NCI-H2029 treated with DMSO at 0.1 percent for 48 hours (cell line): ENCODE measurements around the gene XRCC2.
A peak's percentile ranks its signal among the peaks of the same experiment; 100 is the strongest.
"Not testable (repeated sequence)": the region's sequence is repeated elsewhere in the genome, so short reads cannot be mapped to it uniquely, and the experiment has no call there.

Experiments
- DNase-seq: peaks from one replicate; lab custom pipeline; 2025; lab: John Stamatoyannopoulos, UW

Gene XRCC2

DNA sequence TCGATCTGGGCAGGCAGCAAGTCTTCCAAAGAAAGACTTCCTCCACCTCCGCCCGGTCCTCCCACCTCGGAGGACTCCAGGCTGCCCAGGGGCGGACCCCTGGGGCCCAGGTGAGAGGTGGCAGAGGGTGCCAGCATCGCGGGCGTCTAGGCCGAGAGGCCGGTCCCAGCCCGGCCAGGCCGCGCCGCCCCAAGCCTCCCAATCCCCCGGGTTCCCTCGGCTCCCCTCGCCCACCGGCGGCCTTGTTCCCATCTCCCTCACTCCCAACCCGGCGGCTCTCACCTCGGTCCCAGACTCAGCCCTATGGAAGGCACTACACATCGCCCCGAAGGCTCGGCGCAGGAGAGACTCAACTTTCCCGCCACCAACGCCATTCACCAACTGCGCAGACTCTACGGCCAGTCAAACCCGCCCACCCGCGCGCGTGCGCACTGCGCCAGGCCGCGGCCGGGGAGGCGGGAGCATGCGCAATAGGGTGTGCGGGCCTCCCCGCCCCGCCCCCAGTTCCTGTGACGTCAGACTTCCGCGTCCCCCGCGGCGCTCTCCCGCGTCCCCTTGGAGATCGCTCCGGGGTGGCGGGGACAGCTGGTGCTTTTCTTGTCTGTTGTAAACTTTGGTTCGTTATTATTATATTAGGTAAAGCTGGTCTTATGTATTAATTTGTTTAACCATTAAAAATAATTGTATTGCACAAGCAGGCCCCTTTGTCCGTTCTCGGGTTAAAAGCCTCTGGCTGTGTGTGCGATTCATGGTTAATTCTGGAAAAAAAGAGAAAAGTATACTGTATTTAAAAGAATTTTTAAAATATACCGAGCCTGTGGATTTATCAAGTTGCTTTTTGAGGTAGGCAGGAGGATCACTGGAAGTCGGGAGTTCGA lies at the start of gene XRCC2:
TSS of gene XRCC2 (minus strand) at position 383 of the 878 bp plus-strand sequence. CDS start at position 321, 62 bp downstream.
- DNase-seq, result peak; percentile 48

DNA sequence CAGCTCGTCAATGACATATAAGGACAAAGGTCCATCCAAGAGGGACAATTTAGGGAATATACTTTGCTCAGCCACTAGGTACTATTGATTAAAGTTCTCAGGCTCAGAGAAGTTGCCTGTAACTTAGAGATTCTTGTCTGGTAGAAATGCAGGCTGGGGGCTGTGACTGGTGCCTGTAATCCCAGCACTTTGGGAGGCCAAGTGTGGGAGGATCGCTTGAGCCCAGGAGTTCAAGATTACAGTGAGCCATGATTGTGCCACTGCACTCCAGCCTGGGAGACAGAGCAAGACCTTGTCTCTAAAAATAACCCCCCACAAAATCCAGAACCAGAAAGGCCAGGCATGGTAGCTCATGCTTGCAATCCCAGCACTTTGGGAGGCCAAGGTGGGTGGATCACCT lies 47.4 kb upstream of the XRCC2 start:
- DNase-seq, result no peak

DNA sequence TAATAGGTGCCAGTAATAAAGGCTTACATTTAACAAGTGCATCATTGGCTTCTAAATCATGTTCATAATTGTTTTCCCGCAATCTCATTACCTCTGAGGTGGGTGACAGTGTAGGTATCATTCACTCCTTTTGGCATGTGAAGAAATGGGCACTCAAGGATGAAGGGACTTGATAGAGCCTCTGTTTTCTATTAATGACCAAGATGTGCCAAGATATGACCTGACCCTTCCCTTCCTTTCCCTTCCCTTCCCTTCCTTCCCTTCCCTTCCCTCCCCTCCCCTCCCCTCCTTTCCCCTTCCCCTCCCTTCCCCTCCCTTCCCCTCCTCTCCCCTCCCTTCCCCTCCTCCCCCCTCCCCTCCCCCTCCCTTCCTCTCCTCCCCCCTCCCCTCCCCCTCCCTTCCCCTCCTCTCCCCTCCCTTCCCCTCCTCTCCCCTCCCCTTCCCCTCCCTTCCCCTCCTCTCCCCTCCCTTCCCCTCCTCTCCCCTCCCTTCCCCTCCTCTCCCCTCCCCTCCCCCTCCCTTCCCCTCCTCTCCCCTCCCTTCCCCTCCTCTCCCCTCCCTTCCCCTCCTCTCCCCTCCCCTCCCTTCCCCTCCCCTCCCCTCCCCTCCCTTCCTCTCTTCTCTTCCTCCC lies 36.6 kb upstream of the XRCC2 start:
- DNase-seq, result not testable (repeated sequence)

DNA sequence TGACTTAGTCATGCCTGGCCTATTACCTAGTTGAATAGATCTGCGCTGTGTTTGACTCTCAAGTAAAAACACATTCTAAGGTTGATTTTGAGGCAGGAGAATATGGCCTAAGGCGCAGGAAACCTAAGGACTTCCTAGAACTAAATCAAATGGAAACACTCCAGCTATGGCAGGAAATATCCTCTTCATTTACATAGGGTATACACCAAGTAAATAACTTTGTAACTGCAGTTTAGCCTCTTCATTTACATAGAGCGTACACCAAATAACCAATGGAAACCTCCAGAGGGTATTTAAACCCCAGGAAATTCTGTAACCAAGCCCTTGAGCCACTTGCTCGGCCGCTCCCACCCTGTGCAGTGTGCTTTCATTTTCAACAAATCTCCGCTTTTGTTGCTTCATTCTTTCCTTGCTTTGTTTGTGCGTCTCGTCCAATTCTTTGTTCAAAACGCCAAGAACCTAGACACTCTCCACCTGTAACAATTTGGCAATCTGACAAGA lies 35.6 kb upstream of the XRCC2 start:
- DNase-seq, result peak; percentile 56

DNA sequence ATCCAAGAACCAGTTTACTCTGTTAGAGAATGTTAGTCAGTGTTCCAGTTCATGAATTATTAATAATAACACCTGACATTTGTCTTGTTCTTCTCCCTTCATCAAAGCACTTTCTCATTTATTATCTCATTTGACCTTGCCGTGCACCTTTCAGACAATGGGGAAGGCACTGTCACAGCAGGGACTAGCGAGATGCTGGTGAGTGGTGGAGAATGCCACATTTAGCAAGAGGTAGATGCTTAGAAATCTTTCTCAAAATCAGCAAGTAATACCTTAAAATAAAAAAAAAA lies 34.2 kb upstream of the XRCC2 start:
- DNase-seq, result no peak

DNA sequence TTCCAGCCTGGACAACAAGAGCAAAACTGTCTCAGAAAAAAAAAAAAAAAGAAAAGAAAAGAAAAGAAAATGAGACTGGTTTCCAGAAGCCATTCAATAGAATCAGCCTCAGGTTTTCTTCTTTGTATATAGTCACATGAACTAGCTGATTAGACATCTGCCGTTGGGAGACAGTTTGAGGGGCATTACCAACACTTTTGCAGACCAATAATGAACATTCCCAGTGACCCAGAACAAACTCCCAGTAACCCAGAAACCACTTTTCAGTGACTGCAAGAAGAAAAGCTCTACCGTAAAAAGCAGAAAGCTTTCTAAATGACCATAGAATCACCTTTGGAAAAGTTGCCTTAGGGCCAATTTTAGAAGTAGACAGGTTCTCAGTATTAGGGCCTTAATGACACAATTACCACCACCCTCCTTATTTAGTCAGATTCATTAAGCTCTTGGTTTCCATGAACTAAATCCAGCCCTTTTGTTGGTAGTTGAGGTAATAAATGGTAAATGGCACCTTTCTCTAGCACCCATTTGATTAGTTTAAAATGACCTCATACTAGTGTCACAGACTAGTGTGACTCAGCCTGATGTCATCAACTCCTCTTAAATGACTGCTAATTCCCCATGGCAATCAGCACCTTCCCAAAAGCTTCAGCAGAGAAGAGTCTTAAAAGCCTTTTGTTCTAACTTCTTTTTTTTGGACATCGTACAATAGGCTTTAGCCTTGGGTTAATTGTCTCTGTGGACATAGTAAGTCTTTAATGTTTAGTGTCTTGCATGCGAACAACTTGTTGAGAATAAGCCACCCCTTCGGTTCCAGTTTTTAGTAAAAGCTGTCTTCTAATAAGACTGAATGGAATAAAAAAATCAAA lies 33.6 kb upstream of the XRCC2 start:
- no peak for DNase-seq

DNA sequence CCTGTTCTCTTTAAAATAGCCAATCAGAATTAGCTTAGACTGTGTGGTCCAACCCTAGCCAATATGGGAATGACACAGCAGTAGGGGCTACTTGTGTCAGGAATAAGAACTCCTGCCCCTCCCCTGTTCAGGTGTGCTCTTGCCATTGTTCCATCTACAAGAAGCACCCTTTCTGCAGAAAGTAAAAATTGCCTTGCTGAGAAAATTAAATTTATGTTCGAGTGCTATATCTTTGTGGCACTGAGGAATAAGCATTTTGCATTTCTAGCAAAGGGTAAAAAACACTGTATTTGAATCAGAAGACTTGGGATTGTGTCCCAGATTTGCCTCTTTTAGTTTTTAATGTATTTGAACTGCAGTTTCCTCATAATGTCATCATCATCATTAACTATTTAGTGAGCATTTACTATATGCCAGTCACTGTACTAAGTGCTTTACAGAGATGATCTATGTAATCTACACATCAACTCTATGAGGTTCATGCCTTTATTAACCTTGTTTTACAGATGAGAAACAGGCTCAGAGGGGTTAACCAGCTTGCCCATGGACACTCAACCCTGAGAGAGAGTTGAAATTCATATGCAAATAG lies 28.9 kb upstream of the XRCC2 start:
- no peak for DNase-seq

DNA sequence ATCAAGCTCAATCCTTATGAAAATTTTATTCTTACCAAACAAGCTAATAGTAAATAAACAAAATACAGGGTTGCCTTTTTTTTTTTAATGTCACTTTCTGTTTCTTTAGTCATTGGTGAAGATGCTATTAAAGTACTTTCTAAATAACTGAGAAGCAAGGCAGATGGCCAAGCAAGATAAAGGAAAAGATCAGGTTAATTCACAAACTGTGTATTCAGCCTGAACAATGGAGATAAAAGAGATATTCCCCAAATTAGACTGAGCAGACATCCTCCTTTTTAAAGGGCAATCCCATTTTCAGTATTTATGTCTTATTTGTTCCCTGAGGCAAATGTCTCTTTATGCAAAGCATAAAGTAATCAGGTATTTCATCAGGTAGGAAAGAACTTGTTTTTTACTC lies 23.1 kb upstream of the XRCC2 start:
- DNase-seq, result no peak

DNA sequence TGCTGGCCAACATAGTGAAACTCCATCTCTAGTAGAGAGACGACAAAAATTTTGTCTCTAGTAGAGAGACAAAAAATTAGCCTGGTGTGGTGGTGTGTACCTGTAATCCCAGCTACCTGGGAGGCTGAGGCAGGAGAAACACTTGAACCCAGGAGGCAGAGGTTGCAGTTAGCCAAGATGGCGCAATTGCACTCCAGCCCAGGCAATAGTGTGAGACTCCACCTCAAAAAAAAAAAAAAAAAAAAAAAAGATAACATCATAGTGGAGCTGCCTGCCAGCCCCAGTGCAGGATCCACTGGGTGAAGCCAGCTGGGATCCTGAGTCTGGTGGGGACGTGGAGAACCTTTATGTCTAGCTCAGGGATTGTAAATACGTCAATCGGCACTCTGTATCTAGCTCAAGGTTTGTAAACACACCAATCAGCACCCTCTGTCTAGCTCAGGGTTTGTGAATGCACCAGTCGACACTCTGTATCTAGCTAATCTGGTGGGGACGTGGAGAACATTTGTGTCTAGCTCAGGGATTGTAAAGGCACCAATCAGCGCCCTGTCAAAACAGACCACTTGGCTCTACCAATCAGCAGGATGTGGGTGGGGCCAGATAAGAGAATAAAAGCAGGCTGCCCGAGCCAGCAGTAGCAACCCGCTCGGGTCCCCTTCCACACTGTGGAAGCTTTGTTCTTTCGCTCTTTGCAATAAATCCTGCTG lies 21.5 kb upstream of the XRCC2 start:
- DNase-seq, result not testable (repeated sequence)

DNA sequence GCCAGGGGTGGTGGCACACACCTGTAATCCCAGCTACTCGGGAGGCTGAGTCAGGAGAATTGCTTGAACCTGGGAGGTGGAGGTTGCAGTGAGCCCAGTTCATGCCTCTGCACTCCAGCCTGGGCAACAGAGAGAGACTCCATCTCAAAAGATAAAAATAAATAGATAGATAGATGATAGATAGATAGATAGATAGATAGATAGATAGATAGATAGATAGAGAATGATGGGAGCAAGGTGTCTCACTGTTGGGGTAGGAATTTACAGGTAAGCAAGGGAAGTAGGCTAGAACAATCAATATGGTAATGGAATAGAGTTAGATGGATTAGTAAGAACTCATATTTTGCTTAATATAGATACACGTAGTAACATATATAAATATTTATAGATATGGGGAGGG lies 16.3 kb upstream of the XRCC2 start:
- DNase-seq, result not testable (repeated sequence)

DNA sequence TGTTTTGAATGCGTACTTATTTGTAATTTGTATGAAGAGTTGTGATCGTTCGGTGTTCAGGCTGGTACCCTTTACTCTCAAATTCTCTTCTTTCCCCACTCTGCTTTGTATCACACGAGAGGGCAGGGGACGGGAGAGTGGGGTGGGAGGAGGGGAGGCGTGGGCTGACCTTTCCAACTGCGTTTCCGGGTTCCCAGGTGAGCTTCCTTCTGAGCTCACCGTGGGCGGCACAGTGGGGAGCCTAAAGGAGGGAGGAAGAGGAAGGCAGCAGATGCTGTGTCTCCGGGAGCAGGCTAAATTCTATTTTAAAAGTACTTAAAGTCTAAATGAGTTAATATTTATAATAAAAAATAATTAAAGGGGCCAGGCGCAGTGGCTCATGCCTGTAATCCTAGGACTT lies 7.4 kb upstream of the XRCC2 start:
- no peak for DNase-seq

DNA sequence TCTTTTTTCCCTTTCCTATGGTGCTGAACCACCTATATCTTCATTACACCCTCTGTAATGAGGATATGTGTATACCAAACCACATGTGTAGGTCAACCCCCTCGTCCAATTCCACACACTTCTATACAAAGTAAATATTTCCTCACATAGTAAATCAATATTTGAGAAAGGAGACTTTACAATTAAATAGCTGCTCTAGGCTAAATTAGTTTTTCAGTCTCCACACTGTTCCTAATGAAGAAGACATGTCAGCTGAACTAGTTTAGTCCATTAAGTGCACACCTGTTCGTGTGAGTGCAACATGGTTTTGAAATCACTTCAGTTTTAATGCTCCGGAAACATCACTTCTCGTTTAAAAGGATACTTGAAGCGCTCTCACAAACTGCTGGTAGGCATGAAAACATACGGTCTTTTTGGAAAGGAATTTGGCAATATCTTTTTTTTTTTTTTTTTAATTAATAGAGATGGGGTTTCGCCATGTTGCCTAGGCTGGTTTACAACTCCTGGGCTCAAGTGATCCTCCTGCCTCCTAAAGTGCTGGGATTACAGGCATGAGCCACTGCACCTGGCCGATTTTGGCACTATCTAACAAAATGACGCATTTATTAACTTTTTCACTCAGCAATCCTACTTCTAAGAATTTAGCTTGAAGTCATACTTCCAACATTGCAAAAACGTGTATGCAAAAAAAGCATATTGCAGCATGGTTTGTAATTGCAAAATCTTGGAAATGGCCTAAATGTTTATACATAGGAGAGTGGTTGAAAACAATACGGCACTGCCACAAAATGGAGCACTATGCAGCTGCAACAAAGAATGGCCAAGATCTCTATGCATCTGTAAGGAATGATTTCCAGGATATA lies 2.1 kb upstream of the XRCC2 start:
- peak; percentile 92 for DNase-seq

DNA sequence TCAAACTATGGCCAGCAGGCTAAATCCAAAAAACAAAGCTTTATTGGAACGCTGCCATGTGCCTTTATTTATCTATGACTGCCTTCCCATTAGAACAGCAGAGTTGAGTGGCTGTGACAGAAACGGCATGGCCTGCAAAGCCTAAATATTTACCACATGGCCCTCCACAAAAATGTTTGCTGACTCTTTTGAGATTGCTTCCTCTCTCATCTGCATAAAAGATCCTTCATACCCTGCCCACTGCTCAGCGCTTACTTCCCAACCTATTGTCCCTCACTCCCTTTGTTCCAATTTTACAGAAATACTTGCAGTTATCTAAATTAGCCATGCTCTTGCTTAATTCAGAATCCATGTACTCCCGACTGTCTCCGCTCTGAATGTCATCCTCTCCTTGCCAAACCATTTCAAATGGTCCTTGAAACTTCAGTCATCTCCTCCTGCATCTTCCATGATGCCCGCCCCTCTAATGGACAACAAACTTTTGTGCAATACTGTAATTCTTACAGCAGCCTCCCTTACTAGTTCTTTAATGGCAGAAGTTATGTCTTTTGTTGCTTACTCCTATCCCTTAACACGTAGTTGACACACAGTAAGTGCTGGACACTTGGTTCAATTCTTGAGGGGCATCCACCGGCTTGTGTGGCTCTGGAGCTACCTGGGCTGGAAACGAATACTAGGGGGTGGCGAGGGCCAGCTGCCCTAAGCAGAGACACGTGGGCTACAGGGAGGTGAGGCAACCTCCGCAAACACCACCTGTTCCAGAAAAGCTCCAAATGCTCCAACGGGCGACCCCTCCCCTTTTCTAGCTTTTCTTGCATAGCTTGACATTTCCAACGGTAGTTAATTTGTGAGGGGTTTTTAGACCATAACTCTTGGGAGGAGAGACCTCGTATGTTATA lies 832 bp downstream of the XRCC2 start:
- peak; percentile 88 for DNase-seq

DNA sequence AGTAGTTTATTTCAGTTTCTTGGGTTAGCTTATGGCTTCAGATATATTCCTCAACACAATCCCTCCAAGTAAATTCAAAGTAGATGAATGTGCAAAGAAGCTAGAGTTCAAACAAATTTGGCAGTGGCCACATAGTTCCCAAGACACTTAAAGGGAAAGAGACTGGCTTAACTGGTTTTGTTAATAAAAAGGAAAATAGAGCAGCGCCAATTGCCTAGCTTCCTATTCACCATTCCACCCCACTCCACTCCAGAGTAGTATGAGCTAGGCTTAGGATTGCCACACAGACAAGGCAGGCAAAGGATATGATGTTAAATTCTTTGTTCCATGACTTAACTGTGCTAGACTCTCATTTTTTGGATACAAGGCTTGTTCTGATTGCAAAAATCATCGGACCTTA lies 2.0 kb downstream of the XRCC2 start:
- peak; percentile 66 for DNase-seq

DNA sequence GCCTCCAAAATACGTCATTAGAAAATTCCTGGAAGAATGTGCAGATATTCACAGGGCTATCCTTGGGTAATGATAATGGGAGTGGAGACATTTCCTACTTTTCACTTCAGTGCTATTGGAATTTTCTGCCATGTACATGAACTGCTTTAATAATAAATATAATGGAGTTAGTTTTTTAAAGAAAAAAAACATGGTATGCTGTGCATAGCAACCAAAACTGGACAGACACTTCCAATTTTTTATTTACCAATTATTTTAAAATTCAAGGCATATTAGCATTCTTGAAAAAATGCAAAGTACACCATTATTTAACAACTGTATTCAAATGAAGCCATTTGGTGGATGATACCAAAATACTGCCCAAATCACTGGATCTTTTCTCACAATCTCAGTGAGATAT lies 3.3 kb downstream of the XRCC2 start:
- DNase-seq, result no peak

DNA sequence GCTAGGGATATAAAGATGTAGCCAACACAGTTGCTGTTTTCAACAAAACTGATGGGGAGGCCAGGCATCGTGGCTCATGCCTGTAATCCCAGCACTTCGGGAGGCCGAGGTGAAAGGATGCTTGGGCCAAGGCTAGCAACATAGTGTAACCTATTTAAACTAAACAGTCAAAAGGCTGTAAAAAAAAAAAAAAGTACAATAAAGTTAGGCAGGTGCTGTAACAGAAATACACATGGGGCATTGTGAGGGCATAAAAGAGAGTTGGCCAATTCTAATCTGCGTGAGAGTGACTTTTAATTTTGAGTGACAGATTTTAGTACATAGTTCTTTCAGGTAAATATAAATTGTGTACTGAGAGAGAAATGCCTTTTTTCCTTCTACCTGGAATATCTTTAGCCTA lies 6.2 kb downstream of the XRCC2 start:
- DNase-seq, result no peak

DNA sequence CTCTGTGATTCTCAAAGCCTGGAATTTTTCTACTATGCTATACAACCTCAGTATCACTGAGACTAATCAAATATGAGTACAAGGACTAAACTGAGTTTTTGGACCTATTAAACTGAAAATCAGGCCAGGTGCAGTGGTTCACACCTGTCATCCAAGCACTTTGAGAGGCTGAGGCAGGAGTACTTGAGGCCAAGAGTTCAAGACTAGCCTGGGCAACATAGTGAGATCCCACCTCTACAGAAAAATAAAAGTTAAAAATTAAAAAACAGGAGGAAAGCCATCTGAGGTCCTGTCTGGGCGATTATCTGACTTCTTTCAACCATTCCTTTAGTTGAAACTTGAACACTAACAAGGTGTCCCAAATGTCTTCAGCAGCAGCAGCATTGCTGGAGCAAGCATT lies 7.0 kb downstream of the XRCC2 start:
- no peak for DNase-seq

DNA sequence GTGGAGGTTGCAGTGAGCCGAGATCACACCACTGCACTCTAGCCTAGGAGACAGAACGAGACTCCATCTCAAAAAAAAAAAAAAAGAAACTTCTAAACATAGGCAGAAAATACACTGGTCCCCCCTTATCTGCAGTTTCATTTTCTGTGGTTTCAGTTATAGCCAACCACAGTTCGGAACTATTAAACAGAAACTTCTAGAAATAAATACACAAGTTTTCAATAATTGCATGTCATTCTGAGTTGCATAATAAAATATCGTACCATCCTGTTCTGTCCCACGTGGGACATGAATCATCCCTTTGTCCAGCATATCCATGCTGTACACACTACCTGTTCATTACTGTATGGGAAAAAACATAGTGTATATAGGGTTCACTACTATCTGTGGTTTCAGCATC lies 8.0 kb downstream of the XRCC2 start:
- DNase-seq, result no peak

DNA sequence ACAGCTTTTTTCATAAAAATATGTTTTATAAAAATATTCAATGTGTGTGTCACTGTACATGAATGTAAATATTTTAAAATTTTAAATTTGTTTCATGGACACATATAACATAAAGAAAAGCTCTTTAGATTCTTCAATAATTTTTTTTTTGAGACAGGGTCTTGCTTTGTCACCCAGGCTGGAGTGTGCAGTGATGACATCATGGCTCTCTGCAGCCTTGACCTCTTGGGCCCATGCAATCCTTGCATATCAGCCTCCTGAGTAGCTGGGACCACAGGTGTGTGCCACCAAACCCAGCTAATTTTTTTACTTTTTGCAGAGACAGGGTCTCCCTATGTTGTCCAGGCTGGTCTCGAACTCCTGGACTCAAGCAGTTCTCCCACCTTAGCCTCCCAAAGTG lies 9.9 kb downstream of the XRCC2 start:
- DNase-seq, result no peak

DNA sequence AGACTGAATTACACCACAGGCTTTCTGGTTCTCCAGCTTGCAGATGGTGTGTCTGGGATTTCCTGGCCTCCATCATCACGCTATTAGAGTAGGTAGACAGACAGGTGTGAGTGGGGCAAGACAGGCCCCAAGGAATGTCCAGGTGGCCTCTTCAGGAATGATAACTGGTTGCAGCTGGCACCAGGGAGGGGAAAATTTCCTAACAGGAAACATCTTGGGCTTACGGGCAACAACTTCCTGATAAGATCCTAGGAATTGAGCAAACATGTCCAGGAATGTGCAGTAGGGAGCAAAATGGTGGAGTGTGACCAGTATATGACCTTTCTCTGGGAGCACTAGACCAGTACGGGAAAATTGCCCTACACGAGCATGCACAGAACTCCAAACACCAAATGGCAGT lies 11.3 kb downstream of the XRCC2 start:
- no peak for DNase-seq
